Left colon (tissue), 2 donors: Measurements from ENCODE around the gene MEG3. TPM values are rescaled to one million over a fixed set of nuclear protein-coding genes. Genes with fewer than 3 reads are reported as not detected.

ENCODE experiments used
- ATAC-seq: fragments of 200-7000 bp; cut with Tn5 transposase; one replicate; pipeline ENCODE4 v1.9.1; 2020; ENCODE audit warnings: mild to moderate bottlenecking, moderate library complexity
- DNase-seq, 2 donors: peaks; one replicate each; pipeline ENCODE4 v3.0.0-alpha.2; 2020
- intact Hi-C, 2 donors: fragments of 100-400 bp; cut with DNase I in 1 of 2; cut with micrococcal nuclease in 1 of 2; formaldehyde crosslinking; loops; one replicate each; pipeline versions ENCODE4 v1.11.2 to v1.14.0; 2022; cut with DNase I, micrococcal nuclease
- total RNA-seq, 2 donors: library from RNA; stranded (reverse); fragmentation: NEBNext Ultra II Directional; extraction: Animal tissue kit (Norgen Biotek cat#: 25700); gene quantifications; one replicate each; pipeline ENCODE4 v1.2.1, GENCODE V29; 2021
- donor health status: DM: no; HTN: no; CAD: no.
- donor health status: DM: yes; HTN: yes; CAD: no.

Gene MEG3
- total RNA-seq, 2 donors from 2014 or later: 8.1 to 13.0 TPM

DNA sequence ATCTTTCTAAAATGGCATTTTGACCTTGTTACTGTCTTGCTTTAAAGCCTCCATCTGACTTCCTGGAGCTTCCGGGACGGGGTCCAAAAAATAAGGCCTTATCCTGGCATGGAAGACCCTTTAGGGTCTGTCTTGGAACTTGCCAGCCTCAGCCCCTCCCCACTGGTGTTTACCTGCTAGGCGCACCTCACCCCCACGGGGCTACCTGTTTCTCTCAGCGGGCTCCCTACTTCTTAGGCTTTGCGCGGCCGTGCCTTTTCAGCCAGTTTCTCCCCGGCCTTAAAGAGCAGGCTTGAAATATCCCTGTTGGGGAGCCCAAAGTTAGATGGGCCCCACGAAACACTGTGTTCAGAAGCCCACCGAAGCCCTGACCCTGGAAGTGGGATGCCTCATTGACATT lies 72.5 kb downstream of the MEG3 start:
- ATAC-seq (no peak), DNase-seq (no peak)
- intact Hi-C loops: no loop called here

DNA sequence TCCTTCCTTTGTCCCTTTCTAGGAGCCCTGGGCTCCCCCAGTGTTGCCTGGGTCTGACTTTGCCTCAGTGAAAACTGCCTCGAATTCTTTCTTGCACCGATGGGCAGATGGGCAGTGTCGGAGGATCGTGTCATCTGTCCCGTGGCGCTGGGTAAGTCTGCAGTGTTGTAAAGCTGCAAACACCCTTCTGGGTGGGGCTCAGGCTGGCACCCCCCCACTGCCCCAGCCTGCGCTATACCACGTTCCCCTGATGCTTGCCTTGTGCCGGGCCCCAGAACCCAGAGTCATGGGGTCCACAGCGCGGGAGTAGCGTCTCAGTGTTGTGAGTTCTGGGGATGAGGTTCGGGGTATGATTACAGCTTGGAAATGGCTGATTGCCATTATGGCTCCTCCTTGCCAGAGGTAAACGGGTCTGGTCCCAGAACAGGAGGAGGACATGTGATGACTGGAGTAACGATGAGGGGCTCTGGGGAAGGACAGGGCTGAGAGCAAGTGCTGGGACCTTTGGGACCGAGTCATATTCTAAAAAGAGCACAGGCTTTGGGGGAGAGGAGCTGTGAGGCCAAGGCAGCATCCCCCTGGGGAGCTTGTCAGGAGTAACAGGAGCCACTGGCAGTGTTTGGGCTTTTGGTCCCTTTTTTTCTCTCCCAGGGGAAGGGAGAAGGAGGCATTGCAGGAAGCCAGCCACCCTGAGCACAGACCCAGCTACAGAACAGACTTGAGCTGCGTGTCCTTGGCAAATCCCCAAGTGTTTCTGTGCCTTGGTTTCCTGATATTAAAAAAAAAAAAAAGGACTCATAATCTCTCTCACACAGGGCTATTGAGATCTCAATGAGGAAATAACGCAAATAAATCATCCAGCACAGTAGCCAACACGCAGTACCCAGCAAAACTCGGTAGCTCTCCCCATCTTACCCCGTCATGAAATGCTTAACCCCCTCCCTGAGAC lies 73.3 kb downstream of the MEG3 start:
- DNase-seq (no peak), ATAC-seq (peak; percentile 47)
- intact Hi-C loops: no loop called here

DNA sequence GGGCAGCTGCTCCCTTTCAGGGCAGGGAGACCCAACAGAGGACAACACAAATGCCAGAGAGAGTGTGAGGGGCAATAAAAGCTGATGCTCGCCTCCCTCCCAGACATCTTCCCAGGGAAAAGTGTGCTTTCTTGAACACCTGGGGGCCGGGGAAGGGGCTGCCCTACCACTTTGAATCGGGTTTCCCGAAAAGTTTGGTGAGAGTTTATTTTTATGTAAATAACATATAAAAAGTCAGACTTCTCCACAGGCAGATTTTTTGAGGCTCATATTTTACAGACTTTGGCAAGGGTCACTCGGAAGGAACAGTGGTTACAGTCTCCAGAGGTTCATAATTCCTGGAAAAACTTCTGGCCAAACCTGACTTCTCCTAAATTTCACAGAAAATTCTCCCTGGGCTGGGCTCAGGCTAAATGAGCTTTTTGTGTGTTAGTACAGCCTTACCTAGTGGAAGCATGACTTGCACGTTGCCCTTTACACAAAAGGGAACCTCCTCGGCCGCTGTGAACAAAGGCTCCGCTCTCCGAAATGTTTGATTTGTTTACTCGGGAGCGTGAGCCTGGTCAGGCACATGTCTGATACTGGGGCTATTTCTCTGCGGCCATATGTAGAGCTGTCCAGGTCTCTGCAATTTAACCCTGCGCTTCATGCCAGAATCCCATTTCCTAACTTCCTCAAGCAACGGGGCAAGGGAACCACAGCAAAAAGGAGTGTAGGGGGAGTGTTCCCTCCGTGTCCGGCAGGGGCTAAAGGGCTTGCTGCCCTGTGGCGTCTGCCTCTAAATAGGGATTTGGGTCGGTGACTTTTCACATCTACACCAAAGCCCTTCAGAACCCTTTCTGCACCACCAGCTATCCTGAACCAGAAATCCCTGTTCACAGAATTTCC lies 74.2 kb downstream of the MEG3 start:
- intact Hi-C loops: no loop called here
- ATAC-seq (peak; percentile 64), DNase-seq (no peak)

DNA sequence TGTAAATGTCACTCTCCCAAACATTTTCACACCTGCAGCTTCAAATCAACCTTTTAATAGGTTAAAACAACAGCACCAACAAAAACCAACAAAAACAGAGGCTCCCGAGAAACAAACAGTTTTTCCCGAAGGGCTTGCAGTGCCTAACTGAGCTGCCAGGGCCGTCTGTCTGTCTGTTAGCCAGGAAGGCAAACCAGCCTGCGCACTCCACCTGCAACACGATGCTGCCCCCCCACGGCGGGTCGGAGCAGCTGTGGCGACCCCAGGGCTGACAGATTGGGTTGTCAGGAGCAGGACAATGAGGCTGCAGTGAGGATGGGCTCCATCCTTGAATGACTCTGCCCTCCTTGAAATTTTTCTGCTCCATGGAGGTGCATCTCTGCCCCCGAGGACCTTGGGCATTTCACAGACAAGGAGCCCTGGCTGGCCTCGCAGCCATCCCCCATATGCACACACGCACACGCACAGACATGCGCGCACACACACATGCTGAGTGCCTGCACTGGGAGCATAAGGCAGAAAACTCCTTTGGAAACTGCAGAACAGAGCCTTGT lies 75.0 kb downstream of the MEG3 start:
- DNase-seq (peak in 1 of 2 donors; percentile 50), ATAC-seq (peak; percentile 81)
- intact Hi-C loops: no loop called here

DNA sequence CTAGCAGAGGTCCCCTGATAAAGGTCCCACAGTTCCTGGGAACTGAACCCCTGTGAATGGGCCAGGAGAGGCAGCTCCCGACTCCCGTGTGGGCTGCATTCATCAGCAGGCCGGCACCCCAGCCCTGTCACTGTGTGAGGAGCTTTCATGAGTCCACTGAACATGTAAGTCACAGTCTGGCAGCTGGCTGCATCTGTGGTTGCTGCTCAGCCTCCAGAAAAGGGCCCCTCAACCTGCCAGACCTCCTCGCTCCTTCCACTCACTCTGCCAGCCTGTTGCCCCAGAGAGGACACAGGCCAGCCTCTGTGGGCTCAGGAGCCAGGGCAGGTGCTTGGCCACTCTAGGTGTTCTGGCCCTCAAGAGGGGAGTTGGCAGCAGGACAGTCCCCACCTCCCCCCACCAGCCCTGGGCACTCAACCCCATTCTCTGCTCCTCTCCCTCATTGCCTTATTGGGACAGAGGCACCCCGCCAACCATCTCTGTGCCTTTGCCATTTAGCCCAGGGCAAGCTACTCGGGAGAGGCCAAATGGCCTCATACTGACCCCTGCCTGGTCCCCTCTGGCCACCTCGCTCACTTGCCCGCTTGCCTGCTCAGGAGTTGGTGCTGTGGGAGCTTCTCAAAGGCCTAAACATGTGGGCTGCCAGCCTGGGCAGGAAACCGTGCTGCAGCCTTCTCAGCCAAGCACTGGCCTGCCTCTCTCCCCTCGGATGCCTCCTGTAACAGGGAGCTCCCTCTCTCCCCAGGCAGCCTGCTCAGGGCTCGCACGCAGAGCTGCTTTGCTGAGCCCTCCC lies 75.7 kb downstream of the MEG3 start:
- DNase-seq: no peak
- intact Hi-C loops: no loop called here
- no peak for ATAC-seq

DNA sequence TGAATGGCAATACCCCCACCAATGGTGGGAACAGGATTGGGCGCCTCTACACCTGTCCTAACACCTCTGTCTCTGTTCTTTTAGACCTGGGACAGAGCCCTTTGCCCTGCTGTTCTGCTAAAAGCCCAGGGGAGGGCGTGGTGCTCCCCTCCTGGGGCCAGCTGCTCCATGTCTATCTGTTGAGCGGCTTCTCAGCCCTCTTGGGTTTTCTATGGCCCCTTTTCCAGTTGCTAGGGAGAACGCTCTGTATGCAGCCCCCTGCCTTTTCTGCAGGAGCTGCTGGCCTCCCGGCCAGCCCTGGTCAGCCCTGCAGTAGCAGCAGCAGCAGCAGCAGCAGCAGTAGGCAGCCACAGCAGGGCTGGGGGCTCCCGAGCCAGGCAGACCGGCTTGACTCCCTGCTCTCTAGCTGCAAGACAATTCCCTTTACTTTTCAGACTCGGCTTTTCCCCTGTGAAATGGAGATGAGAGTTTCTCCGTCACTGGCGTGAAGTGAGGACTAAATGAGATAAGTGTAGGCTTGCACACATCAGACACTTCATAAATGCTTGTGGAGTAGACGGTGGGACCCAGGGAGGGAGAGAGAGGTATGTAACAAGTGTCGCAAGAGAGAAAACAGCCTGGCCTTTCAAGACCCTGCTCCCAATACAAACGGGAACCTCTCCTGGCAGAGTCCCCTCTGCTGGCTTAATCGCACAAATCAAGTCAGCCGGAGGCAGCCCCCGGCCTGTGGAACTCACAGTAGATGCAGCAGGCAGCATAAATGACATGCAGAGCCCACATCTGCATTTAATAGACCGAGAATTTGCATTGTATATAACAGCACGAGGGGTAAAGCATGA lies 76.6 kb downstream of the MEG3 start:
- DNase-seq: no peak
- no peak for ATAC-seq
- intact Hi-C loops: no loop called here

DNA sequence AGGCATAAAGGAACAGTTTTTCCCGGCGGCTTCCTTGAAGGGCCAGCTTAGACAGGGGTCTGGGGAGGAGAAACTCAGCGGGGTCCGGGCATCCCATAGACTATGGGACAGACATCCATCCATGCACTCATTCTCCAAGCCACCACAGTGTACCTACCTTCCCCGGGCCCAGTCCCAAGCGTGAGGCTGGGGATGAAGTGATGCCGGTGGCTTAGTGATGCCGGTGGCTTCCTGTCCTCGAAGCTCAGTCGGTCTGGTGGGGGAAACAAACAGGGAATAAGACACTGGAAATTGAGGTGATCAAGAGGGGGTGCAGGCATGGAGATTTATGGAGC lies 77.2 kb downstream of the MEG3 start:
- intact Hi-C loops: no loop called here
- DNase-seq (no peak), ATAC-seq (no peak)

DNA sequence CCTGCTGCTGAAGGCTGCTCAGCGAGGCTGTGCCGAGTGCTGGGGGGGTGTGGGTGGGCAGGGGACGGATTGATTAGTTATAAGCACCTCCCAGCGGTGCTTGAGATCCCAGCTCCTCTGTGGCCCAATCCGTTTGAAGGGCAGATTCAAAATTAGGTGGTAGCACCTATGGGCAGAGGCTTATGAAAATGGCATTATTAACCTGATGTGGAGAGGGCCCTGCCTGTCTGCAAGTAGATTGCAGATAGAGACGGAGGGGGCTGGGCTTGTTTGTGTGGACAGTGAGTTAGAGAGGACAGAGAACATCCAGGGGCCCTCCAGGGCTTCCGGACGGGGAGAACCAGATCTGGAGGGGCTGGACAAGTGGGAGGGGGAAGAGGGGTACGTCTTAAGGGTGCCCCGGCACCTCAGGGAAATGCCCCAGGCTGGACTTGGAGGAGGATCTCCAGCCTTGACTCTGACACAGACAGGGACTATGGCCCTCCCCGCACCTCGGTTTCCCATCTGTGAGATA lies 77.8 kb downstream of the MEG3 start, which contains the start of gene RTL1:
TSS of gene RTL1 (minus strand) at position 51 of the 514 bp plus-strand sequence. CDS start 18,934 bp downstream, outside the sequence.
- no peak for DNase-seq
- intact Hi-C loops: no loop called here
- no peak for ATAC-seq

DNA sequence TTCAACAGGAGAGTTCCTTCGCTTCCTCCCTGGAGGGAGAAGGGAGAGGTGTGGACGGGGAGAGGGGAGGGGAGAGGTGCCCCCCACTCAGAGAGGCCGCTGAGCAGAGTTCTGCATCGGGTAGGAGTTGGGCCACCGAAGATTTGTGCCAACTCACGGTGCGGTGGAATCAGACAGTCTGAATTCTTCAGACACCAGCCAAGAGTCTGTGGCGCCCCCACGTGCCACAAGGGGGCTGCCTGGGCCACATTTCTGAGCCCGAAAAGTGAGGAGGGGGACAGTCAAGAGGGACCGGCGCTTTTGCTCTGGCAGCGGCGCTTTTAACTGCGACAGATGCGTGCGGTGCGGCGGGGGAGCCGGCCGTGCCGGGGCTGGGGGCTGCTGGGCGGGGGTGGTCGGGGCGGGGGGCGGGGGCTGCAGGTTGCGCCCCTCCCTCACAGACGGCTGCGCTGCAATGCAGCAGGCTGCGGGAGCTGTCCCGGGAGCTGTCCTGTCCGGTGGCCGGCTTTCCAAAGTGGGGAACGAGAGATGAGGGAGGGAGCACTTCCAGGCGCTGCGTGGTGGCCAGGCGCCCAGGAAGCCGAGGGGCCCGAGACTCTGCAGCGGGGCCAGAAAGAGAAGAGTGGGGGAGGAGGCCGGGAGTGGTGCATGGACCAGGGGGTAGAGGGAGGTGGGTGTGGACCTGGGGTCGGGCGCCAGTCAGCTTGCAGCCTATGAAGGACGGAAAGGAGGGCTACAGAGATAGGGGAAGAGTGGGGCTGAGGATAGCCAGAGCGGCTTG lies 78.6 kb downstream of the MEG3 start:
- no peak for ATAC-seq
- no peak for DNase-seq
- intact Hi-C loops: no loop called here

DNA sequence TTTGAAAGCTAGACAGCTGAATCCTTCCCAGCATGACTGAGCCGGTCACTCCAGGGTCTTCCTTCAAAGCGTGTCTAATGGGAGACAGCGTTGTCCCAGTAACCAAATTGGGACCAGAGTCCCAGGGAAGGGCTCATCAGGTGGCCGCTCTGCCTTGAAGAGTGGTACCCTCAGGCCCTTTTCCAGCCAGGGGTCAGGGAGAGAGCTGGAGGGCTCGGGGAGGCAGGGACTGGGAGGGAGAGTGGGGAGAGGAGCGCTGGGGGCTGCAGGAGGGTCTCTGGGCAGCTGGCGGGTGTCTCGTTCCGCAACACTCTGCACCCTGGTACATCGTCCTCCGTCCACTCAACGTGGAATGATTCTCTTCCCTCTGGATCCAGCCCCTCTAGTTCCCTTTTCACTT lies 79.2 kb downstream of the MEG3 start:
- intact Hi-C loops: no loop called here
- no peak for DNase-seq
- ATAC-seq: no peak

DNA sequence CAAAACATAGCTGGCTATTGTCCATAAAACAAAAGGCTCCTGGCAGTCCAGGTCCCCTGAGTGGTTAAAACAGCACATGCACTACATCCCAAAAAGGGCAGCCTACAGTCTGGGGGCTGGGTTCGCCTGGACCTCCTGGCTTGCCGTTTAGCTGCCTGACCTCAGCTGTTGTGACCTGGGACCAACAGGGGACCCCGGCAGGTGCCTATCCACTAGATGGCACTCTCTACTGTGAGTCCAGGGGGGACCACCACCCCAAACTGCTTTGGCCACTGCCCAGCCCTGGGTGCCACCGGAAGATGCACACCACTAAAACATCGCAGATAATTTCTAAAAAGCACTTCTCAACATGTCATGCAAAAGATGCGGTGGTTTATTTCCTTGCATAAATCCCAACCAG lies 80.5 kb downstream of the MEG3 start:
- DNase-seq: no peak

DNA sequence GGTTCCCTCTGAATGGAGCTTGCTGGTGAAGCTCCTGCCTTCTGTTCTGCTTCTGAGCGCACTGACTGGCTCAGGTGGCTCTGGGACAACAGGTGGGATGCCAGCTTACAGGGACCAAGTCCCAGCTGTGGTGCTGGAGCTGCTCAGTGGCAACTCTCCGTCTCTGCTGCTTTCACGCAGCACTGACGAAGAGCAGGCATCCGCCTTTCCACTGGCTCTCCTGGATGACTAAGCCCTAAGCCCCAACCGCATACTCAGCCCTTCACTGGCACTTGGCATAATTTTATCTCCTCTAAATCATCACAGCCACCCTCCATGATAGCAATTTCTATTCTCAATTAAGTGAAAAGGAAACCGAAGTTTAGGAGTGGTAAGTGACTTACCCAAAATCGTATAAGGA lies 81.3 kb downstream of the MEG3 start:
- DNase-seq: no peak
- intact Hi-C loops: no loop called here
- ATAC-seq: no peak

More for the DNA sequence above, 80.5 kb downstream of the MEG3 start:
- intact Hi-C loops: no loop called here
- ATAC-seq: no peak

DNA sequence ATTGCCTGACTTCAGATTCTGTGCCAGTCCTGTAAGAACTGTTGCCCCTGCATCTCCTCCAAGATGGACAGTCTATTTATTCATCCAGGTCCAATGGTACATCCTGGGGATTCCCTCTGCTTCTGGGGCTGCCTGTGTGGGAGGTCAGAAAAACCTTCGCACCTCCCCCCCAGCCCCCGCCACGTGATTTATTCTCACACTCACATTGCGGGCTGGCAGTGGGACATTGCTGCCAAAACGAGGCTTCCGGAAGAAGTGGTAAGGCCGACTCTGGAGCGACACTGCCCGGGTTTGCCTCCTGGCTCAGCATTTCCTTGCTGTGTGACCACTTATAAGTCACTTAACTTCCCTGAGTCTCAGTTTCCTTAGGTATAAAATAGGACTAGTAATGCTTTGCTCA lies 83.5 kb downstream of the MEG3 start:
- intact Hi-C loops: no loop called here
- ATAC-seq (no peak), DNase-seq (no peak)
